ENCODE results near the gene MAGI1. TPM values are rescaled to one million over a fixed set of nuclear protein-coding genes. Genes with fewer than 3 reads are reported as not detected.

Gene MAGI1
- total RNA-seq, 1 experiment from 2014 or later = 0.88 TPM

DNA sequence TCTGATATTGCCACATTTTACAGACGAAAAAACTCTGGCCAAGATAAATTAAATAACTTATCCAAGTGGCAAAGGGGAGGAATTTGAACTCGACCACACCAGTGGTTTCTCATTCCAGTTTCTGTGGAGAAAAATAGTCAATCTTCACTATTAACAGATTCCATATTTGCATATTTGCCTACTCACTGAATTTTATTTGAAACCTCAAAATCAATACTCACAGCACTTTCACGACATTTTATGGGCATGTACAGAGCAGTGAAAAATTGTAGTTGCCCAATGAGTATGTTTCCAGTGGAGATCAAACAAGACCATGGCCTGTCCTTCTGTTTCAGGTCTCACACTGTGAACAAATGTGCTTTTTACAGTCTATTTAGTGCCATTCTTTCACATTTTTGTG is 374.3 kb downstream of the MAGI1 start:
- DNase-seq (ENCODE audit: low read depth) = no peak
- in situ Hi-C loops (cut with HindIII; ENCODE audit: low pct_unique_long_range_greater_than_20kb, low sequenced_read_pairs) = no loop called here

GRCh38 chr3:65662095-65662494 is 376.6 kb downstream of the MAGI1 start:
- DNase-seq (ENCODE audit: low read depth) = no peak
- in situ Hi-C loops (cut with HindIII; ENCODE audit: low pct_unique_long_range_greater_than_20kb, low sequenced_read_pairs) = no loop called here

DNA sequence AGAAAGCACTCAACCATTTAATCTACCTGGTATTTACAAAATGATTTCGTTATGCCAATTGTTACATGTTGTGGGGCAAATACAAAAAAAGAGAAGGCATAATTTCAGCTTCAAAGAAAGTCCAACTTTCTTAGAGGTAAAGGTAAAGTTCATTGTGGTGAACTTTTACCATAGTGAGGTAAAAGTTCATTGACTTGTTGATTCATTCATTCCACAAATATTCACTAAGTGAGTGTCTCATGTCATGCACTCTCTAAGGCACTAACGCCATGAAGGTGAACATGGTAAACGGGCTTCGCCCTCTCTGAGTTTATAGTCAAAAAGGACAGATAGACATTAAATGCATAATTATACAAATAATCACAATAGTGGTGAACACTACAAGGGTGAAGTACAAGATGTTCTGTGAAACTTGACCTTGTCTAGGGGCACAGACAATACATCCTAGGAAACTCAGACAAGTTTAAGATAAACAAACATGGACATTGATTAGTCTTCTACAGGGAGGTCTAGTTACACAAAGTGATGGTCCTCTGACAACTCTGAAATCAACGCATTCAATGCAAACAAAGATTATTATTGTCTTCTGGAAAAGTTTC is 378.6 kb downstream of the MAGI1 start:
- no peak for DNase-seq (ENCODE audit: low read depth)
- in situ Hi-C loops (cut with HindIII; ENCODE audit: low pct_unique_long_range_greater_than_20kb, low sequenced_read_pairs) = no loop called here

DNA sequence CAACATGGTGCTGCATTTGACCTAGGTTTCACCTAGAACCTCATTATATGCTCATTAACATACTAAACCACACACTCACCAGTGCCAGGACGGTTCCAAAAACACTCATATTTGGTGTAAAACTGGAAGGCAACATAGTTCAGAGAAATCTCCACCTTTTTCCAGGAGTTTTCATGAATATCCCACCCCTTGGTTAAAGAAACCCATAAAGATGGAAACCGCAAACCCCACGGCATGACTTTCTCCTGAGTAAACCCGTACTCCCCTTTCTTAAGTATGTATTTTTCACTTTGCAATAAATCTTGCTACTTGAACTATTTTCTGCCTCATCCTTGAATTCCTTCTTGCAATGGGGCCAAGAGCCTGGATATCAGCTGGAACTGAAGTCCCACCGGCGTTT is 379.3 kb downstream of the MAGI1 start:
- DNase-seq (ENCODE audit: low read depth) = no peak

DNA sequence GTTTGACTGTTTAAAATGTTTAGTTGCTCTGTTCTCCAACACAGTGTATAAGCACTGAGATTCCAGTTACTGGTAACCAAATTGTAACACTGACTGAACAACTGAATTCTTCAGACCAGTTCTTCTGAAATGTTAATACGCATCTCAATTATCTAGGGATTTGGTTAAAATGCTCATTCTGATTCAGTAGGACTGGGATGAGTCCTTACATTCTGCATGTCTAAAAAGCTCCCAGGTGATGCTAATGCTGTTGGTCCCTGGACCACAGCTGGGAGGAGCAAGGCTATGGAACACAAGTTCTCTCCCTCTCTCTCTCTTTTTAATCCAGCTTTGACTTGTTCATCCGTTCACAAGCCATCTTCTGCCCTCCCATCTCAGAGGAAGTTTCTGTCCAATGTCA is 380.3 kb downstream of the MAGI1 start:
- no peak for DNase-seq (ENCODE audit: low read depth)
- in situ Hi-C loops (cut with HindIII; ENCODE audit: low pct_unique_long_range_greater_than_20kb, low sequenced_read_pairs) = no loop called here

More for the DNA sequence above, 379.3 kb downstream of the MAGI1 start:
- in situ Hi-C loops (cut with HindIII; ENCODE audit: low pct_unique_long_range_greater_than_20kb, low sequenced_read_pairs) = no loop called here

- DNase-seq (ENCODE audit: low read depth) = no peak
- in situ Hi-C loops (cut with HindIII; ENCODE audit: low pct_unique_long_range_greater_than_20kb, low sequenced_read_pairs) = no loop called here
Measured at GRCh38 chr3:65655061-65655460, 383.7 kb downstream of the MAGI1 start.

- DNase-seq (ENCODE audit: low read depth) = no peak
- in situ Hi-C loops (cut with HindIII; ENCODE audit: low pct_unique_long_range_greater_than_20kb, low sequenced_read_pairs) = no loop called here
Measured at GRCh38 chr3:65653731-65654130, 385.0 kb downstream of the MAGI1 start.

- in situ Hi-C loops (cut with HindIII; ENCODE audit: low pct_unique_long_range_greater_than_20kb, low sequenced_read_pairs) = no loop called here
- no peak for DNase-seq (ENCODE audit: low read depth)
Measured at GRCh38 chr3:65650247-65650646, 388.5 kb downstream of the MAGI1 start.

GRCh38 chr3:65647369-65647768 is 391.3 kb downstream of the MAGI1 start:
- DNase-seq (ENCODE audit: low read depth) = no peak
- in situ Hi-C loops (cut with HindIII; ENCODE audit: low pct_unique_long_range_greater_than_20kb, low sequenced_read_pairs) = no loop called here

DNA sequence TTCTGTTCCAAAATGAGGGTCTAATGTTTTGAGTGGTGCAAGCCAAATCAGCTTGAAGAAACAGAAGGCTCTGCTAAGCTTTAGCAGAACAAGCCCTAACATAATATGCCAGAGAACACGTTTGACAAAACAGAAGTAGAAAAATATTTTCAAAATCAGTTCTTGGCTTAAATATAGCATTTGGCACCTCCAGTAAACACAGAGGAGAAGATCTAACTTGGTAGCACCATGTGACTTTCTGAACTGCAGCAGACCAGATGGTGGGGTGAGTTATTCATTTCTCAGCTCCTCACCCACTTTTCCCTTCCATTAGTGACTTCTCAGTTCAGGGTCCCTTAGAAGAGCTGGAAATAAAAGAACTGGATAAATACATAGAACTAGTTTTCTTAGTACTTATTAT is 395.8 kb downstream of the MAGI1 start:
- in situ Hi-C loops (cut with HindIII; ENCODE audit: low pct_unique_long_range_greater_than_20kb, low sequenced_read_pairs) = no loop called here
- no peak for DNase-seq (ENCODE audit: low read depth)

DNA sequence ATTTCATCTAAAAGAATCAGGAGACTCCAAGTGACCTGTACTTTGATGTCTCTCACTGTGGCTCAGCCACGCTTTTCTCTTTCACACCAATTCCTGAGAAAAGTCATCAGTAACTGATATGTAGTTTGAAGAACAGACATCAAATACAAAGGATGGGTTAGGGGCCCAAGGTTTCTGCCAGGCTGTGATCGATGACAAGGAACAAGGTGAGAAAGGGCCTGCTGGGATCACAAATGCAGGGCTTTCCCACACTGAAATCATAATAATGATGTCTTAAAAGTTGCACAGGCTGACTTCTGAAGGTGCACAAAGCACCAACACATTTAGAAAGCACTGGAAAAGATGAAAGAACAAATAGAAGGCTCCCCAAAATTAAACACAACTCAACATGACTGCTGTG is 396.9 kb downstream of the MAGI1 start:
- no peak for DNase-seq (ENCODE audit: low read depth)
- in situ Hi-C loops (cut with HindIII; ENCODE audit: low pct_unique_long_range_greater_than_20kb, low sequenced_read_pairs) = no loop called here

DNA sequence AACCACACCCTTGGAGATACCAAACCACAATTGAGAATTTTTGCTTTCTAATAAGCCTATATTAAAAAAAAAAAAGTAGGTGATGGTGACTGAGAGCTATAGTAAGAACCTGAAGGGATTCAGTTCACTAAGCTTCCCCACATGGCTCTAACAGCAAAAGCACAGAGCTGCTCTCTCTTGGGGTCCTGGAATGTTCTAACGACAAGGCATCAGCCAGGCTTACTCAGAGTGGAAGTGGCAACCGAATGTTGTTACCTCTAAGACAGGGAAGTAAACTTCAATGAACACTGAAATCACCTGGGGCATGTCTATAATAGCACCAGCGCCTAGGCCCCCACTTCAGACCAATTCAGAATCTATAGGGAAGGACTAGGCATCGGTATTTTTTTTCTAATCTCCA is 397.7 kb downstream of the MAGI1 start:
- no peak for DNase-seq (ENCODE audit: low read depth)
- in situ Hi-C loops (cut with HindIII; ENCODE audit: low pct_unique_long_range_greater_than_20kb, low sequenced_read_pairs) = no loop called here

- DNase-seq (ENCODE audit: low read depth) = no peak
- in situ Hi-C loops (cut with HindIII; ENCODE audit: low pct_unique_long_range_greater_than_20kb, low sequenced_read_pairs) = no loop called here
Measured at GRCh38 chr3:65639444-65639843, 399.3 kb downstream of the MAGI1 start.

- no peak for DNase-seq (ENCODE audit: low read depth)
- in situ Hi-C loops (cut with HindIII; ENCODE audit: low pct_unique_long_range_greater_than_20kb, low sequenced_read_pairs) = no loop called here
Measured at GRCh38 chr3:65638301-65638700, 400.4 kb downstream of the MAGI1 start.

GRCh38 chr3:65636326-65636725 is 402.4 kb downstream of the MAGI1 start:
- DNase-seq (ENCODE audit: low read depth) = no peak
- in situ Hi-C loops (cut with HindIII; ENCODE audit: low pct_unique_long_range_greater_than_20kb, low sequenced_read_pairs) = no loop called here

DNA sequence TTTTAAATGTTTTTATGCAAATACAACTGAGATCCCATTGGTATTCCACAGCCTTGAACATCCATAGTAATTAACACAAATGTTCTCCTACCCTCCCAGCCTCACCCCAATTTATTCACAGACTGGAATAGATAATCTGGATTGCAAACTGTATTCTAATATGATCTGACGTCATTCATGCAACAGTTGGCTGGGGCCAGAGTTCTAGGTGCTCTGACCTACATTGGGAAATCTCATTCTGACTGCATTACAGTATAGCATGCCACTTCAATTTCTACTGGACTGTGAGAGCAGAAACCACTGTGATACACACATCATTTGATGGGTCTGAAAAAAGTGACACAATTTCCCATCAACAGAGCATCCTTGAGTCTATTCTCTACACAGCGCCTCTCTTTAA is 403.1 kb downstream of the MAGI1 start:
- in situ Hi-C loops (cut with HindIII; ENCODE audit: low pct_unique_long_range_greater_than_20kb, low sequenced_read_pairs) = no loop called here
- DNase-seq (ENCODE audit: low read depth) = no peak

GRCh38 chr3:65633018-65633638 is 405.6 kb downstream of the MAGI1 start:
- in situ Hi-C loops (cut with HindIII; ENCODE audit: low pct_unique_long_range_greater_than_20kb, low sequenced_read_pairs) = no loop called here

DNA sequence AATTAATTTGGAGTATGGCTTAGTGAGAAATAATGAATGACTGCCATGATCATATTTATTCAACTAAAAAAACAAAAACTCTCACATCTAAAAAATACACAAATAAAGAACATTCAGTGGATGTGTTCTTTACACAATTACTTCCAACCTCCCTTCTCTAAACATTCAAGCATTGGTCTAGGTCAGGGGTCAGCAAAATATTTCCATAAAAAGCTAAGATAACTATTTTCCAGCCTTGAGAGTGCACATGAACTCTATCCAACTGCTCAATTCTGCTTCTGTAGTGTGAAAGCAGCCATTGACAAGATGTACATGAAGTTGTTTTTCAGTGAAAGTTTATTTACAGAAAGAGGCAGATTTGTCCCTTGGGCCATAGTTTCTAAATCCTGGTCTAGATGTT is 406.3 kb downstream of the MAGI1 start:
- in situ Hi-C loops (cut with HindIII; ENCODE audit: low pct_unique_long_range_greater_than_20kb, low sequenced_read_pairs) = no loop called here
- DNase-seq (ENCODE audit: low read depth) = no peak

More at GRCh38 chr3:65633018-65633638, 405.6 kb downstream of the MAGI1 start:
- no peak for DNase-seq (ENCODE audit: low read depth)

- in situ Hi-C loops (cut with HindIII; ENCODE audit: low pct_unique_long_range_greater_than_20kb, low sequenced_read_pairs) = no loop called here
- DNase-seq (ENCODE audit: low read depth) = no peak
Measured at GRCh38 chr3:65628978-65629377, 409.7 kb downstream of the MAGI1 start.

GRCh38 chr3:65627062-65627461 is 411.7 kb downstream of the MAGI1 start:
- DNase-seq (ENCODE audit: low read depth) = no peak
- in situ Hi-C loops (cut with HindIII; ENCODE audit: low pct_unique_long_range_greater_than_20kb, low sequenced_read_pairs) = no loop called here
